ENCODE data around the gene ZAR1.
A peak's percentile ranks its signal among the peaks of the same experiment; 100 is the strongest.
"Not testable (repeated sequence)": the region's sequence is repeated elsewhere in the genome, so short reads cannot be mapped to it uniquely, and the experiment has no call there.

ZAR1 gene

GRCh38 chr4:48490012-48490679, at the start of gene ZAR1:
Gene ZAR1, plus strand, starts transcription at chr4:48490252. Its CDS starts 40 bp downstream, at chr4:48490292.
- no peak for DNase-seq (ENCODE audit: low spot score)

GRCh38 chr4:48440914-48441313, 49.1 kb upstream of the ZAR1 start:
- not testable (repeated sequence) for DNase-seq (ENCODE audit: low spot score)

DNA sequence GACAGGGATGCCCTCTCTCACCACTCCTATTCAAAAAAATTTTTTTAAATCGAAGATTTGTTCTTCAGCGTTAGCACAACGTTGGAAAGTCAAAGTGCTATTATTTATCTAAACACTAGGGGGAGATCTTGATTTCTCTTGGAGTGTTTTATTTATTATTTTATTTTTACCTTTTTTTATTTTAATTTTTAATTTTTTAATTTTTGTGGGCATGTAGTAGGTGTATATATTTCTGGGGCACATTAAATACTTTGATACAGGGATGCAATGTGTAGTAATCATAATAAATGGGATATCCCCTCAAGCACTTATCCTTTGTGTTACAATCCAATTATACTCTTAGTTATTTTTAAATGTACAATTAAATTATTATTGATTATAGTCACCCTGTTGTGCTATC, 44.3 kb upstream of the ZAR1 start:
- no peak for DNase-seq (ENCODE audit: low spot score)

DNA sequence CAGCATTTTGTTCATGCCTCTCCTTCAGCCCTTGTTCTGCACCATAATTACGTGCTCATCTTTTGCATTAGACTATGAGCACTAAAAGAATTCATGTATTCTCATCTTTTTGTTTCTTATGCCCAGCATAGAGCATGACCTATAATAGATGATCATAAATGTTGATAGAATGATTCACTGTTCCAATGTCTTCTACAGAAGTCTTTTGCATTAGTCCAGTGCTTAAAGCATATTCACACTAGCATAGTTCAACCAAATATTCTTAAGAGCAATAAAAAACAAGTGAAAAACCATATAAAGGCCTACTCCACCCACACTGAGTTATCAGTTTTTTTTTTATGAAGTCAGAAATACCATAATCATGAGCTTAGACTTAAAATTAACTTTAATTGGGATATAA, 43.4 kb upstream of the ZAR1 start:
- DNase-seq (ENCODE audit: low spot score) = no peak

DNA sequence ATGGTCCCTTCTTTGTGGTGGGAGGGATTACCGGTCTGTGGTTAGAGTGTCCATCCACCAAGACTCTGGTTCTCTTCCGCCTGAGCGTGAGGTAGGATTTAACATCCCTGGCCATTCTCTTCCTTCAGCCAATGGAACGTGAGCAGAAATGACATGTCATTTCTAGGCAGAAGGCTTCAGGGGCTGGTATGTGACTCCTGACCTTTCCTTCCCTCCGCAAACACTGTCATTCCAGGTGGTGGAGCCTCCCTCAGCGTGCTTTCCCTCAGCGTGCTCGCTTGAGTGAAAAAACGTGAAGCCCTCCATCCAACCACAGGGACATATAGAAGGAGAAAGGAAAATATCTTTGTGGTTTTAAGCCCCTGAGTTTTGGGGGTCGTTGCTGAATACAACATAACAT, 40.9 kb upstream of the ZAR1 start:
- no peak for DNase-seq (ENCODE audit: low spot score)

DNA sequence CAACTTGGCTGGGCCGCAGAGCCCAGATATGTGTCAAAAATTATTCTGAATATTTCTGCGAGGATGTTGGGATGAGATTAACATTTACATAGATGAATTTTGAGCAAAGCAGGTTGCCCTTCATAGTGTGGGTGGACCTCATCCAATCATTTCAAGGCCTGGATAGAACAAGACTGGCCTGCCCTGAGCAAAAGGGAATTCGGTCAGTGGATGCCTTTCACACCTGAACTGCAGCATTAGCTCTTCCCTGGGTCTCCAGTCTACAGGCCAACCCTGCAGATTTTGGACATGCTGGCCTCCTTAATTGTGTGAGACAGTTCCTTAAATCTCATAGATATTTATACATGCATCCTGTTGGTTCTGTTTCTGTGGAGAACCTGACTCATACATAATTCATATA, 39.3 kb upstream of the ZAR1 start:
- DNase-seq (ENCODE audit: low spot score) = no peak

DNA sequence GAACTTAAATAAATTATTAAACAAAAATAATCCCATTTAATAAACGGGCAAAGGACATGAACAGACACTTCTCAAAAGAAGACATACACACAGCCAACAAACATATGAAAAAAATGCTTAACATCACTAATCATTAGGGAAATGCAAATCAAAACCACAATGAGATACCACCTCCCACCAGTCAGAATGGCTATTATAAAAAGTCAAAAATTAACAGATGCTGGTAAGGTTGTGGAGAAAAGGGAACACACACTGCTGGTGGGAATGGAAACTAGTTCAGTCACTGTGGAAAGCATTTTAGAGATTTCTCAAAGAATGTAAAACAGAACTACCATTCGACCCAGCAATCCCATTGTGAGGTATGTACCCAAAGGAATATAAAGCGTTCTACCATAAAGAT, 38.4 kb upstream of the ZAR1 start:
- not testable (repeated sequence) for DNase-seq (ENCODE audit: low spot score)

GRCh38 chr4:48454591-48454990, 35.5 kb upstream of the ZAR1 start:
- no peak for DNase-seq (ENCODE audit: low spot score)

DNA sequence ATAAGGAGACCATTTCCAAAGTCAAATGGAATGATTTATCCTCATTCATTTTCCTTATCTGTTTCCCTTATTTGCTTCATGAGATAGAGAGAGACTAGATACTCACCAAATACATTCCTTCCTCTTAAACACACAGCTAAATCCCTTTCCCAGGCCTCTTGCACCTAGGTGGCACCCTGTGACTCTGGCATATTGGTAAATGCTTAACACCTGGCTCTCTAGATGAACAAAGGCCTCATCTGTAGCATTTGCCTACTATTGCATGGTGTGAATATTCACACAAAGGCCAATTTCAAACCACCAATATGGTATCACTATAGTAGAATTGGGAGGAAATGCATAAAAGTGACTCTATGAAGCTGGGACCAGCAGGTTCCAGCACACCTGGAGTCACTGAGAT, 29.1 kb upstream of the ZAR1 start:
- DNase-seq (ENCODE audit: low spot score) = no peak

DNA sequence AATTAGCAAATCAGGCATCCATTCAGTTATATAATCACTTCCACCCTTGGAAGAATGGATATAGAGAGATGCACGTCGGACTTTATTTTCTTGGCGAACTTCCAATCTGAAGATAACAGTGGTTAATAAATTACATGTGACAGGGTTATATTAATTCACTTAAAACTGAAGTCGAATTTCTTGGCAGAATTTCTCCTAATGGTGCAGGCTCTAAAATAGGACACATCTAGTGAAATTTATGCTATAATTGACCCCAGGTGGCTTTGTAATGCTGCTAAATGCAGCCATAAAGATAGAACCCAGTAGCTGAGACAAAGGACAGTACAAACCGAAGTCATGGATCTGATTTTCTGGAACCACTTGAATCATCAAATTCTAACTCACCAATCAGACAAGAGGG, 27.7 kb upstream of the ZAR1 start:
- no peak for DNase-seq (ENCODE audit: low spot score)

- DNase-seq (ENCODE audit: low spot score) = no peak
Observed at GRCh38 chr4:48467442-48467841, 22.6 kb upstream of the ZAR1 start.

DNA sequence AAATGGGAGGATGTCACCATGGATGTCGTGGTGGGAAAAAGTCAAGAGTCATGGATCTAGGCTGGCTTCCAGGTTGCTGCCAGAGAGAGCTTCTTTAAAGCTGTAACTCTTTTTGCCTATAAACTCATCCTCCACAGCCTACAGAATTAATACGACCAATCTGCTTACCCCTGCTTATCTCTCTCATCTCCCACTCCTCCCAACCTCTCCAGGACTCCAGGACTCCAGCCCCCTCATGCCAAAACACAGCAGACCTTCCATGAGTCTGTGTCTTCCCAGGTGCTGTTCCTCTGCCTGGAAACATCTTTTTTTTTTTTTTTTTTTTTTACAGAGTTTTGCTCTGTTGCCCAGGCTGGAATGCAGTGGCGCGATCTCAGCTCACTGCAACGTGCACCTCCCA, 22.2 kb upstream of the ZAR1 start:
- DNase-seq (ENCODE audit: low spot score) = no peak

- no peak for DNase-seq (ENCODE audit: low spot score)
Observed at GRCh38 chr4:48470137-48470536, 19.9 kb upstream of the ZAR1 start.

GRCh38 chr4:48470570-48470969, 19.5 kb upstream of the ZAR1 start:
- DNase-seq (ENCODE audit: low spot score) = peak; percentile 71

DNA sequence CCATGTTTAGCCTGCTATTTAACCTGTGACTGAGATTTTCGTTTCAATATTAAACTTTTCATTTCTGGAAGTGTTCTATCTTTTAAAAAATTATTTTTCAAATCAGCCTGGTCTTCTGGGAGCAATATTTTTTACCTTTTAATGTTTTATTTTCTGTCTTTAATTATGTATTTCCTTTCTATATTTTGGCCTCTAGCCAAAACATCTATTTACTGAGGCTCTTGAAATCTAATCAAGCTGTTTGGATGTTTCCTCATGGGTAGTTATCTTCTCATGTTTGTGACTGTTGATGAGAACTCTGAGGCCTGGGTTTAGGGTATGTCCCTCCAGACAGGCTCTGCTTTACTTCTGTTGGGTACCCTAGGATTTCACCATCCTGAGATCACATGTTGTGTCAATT, 17.3 kb upstream of the ZAR1 start:
- no peak for DNase-seq (ENCODE audit: low spot score)

DNA sequence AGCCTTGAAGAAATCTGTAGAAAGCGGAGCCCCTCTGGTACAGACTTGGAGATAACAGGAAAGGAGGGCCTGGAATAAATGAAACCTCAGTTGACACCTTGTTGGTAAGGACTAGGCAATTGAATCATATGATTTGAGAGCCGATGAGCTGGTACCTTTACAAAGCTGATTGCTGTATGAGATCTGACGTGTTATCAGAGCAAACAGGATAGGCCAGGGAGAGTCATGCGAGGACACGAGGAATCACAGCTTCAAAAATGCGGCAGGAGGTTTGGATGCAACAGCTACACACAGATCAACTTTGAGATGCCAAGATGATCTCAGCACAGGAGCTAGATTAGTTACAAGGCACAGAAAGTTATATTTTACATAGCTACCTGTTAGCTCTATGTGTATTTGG, 14.3 kb upstream of the ZAR1 start:
- no peak for DNase-seq (ENCODE audit: low spot score)

DNA sequence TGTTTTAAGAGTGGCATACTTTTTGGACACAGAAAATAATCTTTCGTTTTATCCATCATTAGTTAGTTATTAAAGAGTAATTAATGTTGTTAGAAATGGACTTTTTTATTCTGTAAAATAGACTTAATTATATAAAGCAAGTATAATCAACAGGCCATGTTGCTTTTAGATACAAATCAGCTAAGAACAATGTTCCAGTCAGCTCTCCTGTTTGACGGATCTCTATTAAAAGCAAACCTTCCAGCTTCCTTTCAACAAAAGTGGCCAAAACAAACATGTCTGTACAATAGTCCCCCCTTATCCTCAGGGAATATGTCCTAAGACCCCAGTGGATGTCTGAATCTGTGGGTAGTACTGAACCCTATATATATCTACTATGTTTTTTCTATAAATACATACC, 11.8 kb upstream of the ZAR1 start:
- DNase-seq (ENCODE audit: low spot score) = no peak

- no peak for DNase-seq (ENCODE audit: low spot score)
Observed at GRCh38 chr4:48481581-48481980, 8.5 kb upstream of the ZAR1 start.

- DNase-seq (ENCODE audit: low spot score) = no peak
Observed at GRCh38 chr4:48483006-48483776, 6.9 kb upstream of the ZAR1 start, which contains the start of gene SLC10A4. Gene SLC10A4, plus strand, starts transcription at chr4:48483343. Its CDS starts 219 bp downstream, at chr4:48483562.

DNA sequence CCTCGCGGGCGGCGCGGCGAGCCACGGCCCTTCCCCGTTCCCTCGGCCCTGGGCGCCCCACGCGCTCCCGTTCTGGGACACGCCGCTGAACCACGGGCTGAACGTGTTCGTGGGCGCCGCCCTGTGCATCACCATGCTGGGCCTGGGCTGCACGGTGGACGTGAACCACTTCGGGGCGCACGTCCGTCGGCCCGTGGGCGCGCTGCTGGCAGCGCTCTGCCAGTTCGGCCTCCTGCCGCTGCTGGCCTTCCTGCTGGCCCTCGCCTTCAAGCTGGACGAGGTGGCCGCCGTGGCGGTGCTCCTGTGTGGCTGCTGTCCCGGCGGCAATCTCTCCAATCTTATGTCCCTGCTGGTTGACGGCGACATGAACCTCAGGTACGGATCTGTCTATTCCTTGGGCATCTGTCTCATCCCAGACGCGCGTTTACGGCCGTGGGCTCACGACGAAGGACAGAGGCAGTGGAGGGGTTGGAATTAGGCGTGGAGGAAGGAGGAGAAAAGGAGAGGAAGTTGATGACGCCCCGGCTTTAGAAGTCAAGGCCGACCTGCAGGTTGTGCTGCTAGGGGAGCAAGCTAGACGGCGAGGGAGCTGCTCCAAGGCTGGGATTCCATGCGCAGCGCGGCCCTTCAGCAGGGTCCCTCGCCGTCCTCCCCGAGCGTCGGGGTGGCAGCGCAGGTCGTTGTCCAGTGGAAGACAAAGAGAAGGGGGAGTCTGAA, 6.1 kb upstream of the ZAR1 start:
- no peak for DNase-seq (ENCODE audit: low spot score)

- DNase-seq (ENCODE audit: low spot score) = no peak
Observed at GRCh38 chr4:48484494-48485168, 5.4 kb upstream of the ZAR1 start.

DNA sequence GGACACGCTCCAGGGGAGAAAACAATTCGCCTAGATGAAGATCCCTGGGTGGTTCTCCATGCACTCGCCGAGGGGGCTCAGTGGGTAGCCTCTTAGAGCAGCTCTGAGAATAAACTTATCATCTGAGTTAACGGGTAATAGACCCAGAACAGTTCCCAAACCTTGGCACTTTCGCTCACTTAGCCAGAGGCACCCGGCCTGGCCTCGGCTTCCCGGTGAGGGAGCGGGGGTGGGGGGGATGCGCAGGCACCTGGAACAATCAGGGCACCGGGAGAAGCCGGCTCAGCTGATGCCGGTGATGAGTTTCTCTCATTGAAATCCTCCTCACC, 405 bp upstream of the ZAR1 start:
- DNase-seq (ENCODE audit: low spot score) = no peak

Data from Ammon's horn (tissue), 1 donor.